Kidney (tissue), 14 donors: ENCODE measurements around the gene P2RX2. TPM values are rescaled to one million over a fixed set of nuclear protein-coding genes. Genes with fewer than 3 reads are reported as not detected.
A peak's percentile ranks its signal among the peaks of the same experiment; 100 is the strongest.

Source experiments
- DNase-seq, 5 donors: peaks; one replicate each; pipeline ENCODE4 v3.0.0-alpha.2; 2013 to 2020
- FAIRE-seq: peaks from 2 replicates; lab custom pipeline; 2012; peaks lifted over from hg19 to GRCh38; lab: Jason Lieb, UNC
- H3K27ac ChIP-seq, 2 donors: one replicate each; pipeline ENCODE4 v1.7.0; 2013; ENCODE audit warnings: low read depth in 2 of 2, low read length in 2 of 2, inconsistent platforms in 1 of 2
- H3K27me3 ChIP-seq: one replicate; pipeline ENCODE4 v1.7.1; 2013; ENCODE audit warnings: low read length, inconsistent platforms; ENCODE audit not compliant: control insufficient read depth, insufficient read depth
- H3K36me3 ChIP-seq, 3 donors: one replicate each; pipeline versions ENCODE4 v1.7.0 to v1.7.1; 2013; ENCODE audit warnings: low read length in 3 of 3, control low read depth in 1 of 3, inconsistent platforms in 1 of 3; ENCODE audit not compliant: insufficient read depth in 3 of 3, control insufficient read depth in 2 of 3
- H3K4me1 ChIP-seq, 3 donors: one replicate each; pipeline versions ENCODE4 v1.7.0 to v1.7.1; 2013; ENCODE audit warnings: low read length in 3 of 3, inconsistent platforms in 1 of 3, low read depth in 1 of 3; ENCODE audit not compliant: control insufficient read depth in 2 of 3, insufficient read depth in 2 of 3
- H3K4me3 ChIP-seq, 3 donors: one replicate each; pipeline versions ENCODE4 v1.7.0 to v1.8.1; 2013; ENCODE audit warnings: low read length in 3 of 3, control low read depth in 1 of 3, inconsistent platforms in 1 of 3
- H3K9ac ChIP-seq, 3 donors: one replicate each; pipeline versions ENCODE4 v1.7.0 to v1.7.1; 2013; ENCODE audit warnings: low read length in 3 of 3, control low read depth in 1 of 3, inconsistent platforms in 1 of 3
- H3K9me3 ChIP-seq, 3 donors: one replicate each; pipeline versions ENCODE4 v1.7.0 to v1.7.1; 2013; ENCODE audit warnings: low read length in 3 of 3, control low read depth in 1 of 3, inconsistent platforms in 1 of 3; ENCODE audit not compliant: control insufficient read depth in 2 of 3, insufficient read depth in 1 of 3
- intact Hi-C: fragments of 100-400 bp; cut with DNase I; formaldehyde crosslinking; loops from one replicate; pipeline ENCODE4 v1.11.1; 2022
- polyA plus RNA-seq: library from polyadenylated mRNA; stranded (reverse); fragments of 350-450 nt; fragmentation: Illumina TruSeq; extraction: RNeasy Lipid Tissue Mini Kit (QIAGEN cat#74804); gene quantifications from one replicate; pipeline ENCODE4 v1.2.3, GENCODE V29; 2014; ENCODE audit warnings: low read depth, low replicate concordance; ENCODE audit not compliant: insufficient read depth
- total RNA-seq: library from RNA; stranded (reverse); fragmentation: NEBNext Ultra II Directional; extraction: Animal tissue kit (Norgen Biotek cat#: 25700); gene quantifications from one replicate; pipeline ENCODE4 v1.2.1, GENCODE V29; 2021
- TF ChIP-seq, protein P1 (sequence below): IDR thresholded peaks from 3 replicates; pipeline ENCODE4 v1.5.1; 2012; ENCODE audit warnings: mild to moderate bottlenecking, moderate library complexity, borderline replicate concordance; ENCODE audit not compliant: insufficient read depth; ENCODE audit errors: extremely low read depth
- donor health status: control.
- donor health status: control.
- donor health status: control.
- donor health status: control.
- donor health status: control.
- donor health status: DM: yes; HTN: yes; CAD: no.
- donor health status: Normal renal cell carcinoma (clear cell type).

P2RX2 gene
- total and polyA plus RNA-seq, 2 donors from 2014 or later, result 0.19 to 0.37 TPM

- no peak for FAIRE-seq
- DNase-seq, result peak in 4 of 5 donors; percentile 47 to 95 (median 56)
- Histone ChIP-seq H3K27ac (no peak within 1 kb of the TSS), H3K9ac (no peak within 1 kb of the TSS), H3K36me3 (no peaks in the 10 kb centered on the region), H3K4me3 (peak within 1 kb of the TSS in 2 of 3 donors; percentile 6 to 17), H3K27me3 (no peaks in the 10 kb centered on the region), H3K4me1 (peaks cover 0 to 3% (median 0%) of the 10 kb centered on the region in 3 donors), H3K9me3 (peaks cover 0 to 9% (median 0%) of the 10 kb centered on the region in 3 donors)
- TF ChIP-seq, protein P1, sequence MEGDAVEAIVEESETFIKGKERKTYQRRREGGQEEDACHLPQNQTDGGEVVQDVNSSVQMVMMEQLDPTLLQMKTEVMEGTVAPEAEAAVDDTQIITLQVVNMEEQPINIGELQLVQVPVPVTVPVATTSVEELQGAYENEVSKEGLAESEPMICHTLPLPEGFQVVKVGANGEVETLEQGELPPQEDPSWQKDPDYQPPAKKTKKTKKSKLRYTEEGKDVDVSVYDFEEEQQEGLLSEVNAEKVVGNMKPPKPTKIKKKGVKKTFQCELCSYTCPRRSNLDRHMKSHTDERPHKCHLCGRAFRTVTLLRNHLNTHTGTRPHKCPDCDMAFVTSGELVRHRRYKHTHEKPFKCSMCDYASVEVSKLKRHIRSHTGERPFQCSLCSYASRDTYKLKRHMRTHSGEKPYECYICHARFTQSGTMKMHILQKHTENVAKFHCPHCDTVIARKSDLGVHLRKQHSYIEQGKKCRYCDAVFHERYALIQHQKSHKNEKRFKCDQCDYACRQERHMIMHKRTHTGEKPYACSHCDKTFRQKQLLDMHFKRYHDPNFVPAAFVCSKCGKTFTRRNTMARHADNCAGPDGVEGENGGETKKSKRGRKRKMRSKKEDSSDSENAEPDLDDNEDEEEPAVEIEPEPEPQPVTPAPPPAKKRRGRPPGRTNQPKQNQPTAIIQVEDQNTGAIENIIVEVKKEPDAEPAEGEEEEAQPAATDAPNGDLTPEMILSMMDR, result no peak
- intact Hi-C loops, result loop anchor here (10.0 kb wide), 1 partner anchor 195 kb away; no protein-coding TSS in a partner anchor
These were observed 8.4 kb upstream of the P2RX2 start, which contains the start of gene LRCOL1 for GRCh38 chr12:132610051-132610759. LRCOL1 (minus strand) TSS chr12:132610582; CDS start chr12:132606251, 4,331 bp downstream.

DNA sequence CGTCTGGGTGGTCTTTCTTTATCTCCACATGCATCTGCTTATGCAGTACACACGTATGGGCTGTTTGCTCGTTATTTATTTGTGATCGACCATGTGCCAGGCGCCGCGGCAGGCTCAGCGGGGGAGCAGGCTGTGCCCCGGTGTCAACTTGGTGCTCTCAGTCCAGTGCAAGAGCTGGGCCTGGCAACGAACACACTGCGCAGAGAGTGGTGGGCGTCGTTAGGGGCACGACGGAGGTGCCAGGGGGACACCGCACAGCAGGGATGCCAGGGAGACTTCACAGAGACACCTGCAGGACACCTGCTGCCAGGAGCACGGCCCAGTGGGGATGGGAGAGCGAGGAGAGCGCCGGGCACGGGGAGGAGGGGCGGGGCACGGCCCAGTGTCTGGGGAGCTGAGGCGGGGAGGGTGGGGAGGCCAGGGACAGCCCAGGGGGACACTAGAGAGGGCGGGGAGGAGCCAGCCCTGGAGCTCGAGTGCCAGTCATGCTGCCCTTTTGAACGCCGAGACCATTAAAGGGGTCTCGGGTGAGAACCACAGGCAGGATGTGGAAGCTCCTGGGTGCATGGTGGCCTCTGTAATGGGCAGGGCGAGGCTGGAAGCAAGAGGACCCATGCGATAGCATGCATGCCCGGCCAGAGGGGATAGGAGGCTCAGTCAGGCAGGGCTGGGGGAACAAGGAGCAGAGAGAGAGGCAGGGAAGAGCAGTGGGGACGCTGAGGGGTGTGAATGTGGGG is 7.5 kb upstream of the P2RX2 start:
- H3K36me3 ChIP-seq, result no peaks in the 10 kb centered on the region
- no peak overlapping the region for H3K4me3 ChIP-seq
- H3K9me3 ChIP-seq, result peaks cover 0 to 9% (median 0%) of the 10 kb centered on the region in 3 donors
- no peaks in the 10 kb centered on the region for H3K27me3 ChIP-seq
- peaks cover 0 to 3% (median 0%) of the 10 kb centered on the region in 3 donors for H3K4me1 ChIP-seq
- intact Hi-C loops, result loop anchor here (10.0 kb wide), 1 partner anchor 196 kb away; no protein-coding TSS in a partner anchor
- H3K27ac ChIP-seq, result no peak overlapping the region
- H3K9ac ChIP-seq, result no peak overlapping the region
- FAIRE-seq (no peak), DNase-seq (peak in 2 of 5 donors; percentile 58 to 72)
- TF ChIP-seq, protein P1, result no peak

DNA sequence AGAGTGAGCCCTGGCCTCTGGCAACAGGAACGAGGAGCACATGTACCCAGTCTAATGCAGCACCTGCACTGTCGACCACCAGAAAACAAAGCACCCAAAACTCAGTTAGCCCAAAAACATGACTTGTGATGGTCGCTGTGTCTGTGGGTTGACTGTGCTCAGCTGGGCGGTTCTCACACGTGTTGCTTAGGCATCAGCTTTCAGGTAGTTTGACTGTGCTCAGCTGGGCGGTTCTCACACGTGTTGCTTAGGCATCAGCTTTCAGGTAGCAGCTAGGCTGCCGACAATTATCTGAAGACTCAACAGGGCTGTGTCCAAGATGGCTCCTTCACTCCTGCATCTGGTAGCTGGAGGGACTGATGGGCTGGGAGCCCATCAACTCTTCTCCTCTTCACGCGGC is 7.0 kb upstream of the P2RX2 start:
- intact Hi-C loops, result loop anchor here (10.0 kb wide), 1 partner anchor 197 kb away; no protein-coding TSS in a partner anchor

More for the DNA sequence above, 7.0 kb upstream of the P2RX2 start:
- no peak overlapping the region for H3K27ac ChIP-seq
- no peaks in the 10 kb centered on the region for H3K36me3 ChIP-seq
- no peaks in the 10 kb centered on the region for H3K27me3 ChIP-seq
- H3K9ac ChIP-seq, result no peak overlapping the region
- FAIRE-seq, result no peak
- DNase-seq, result no peak
- no peak overlapping the region for H3K4me3 ChIP-seq
- H3K4me1 ChIP-seq, result peaks cover 0 to 3% (median 0%) of the 10 kb centered on the region in 3 donors
- TF ChIP-seq, protein P1, result no peak
- H3K9me3 ChIP-seq, result peaks cover 0 to 10% (median 0%) of the 10 kb centered on the region in 3 donors
